Smooth muscle cell (in vitro differentiated cells): ENCODE measurements around the gene SRRM2. TPM values are rescaled to one million over a fixed set of nuclear protein-coding genes. Genes with fewer than 3 reads are reported as not detected.

ENCODE experiments used
- DNase-seq: peaks from one replicate; lab custom pipeline; 2025; ENCODE audit not compliant: unreplicated experiment; lab: John Stamatoyannopoulos, UW
- H2AFZ ChIP-seq: fragments of 200-600 bp; sonication (generic); 2 replicates; pipeline ENCODE4 v1.6.0; 2016; ENCODE audit warnings: antibody characterized with exemption, low read depth, mild to moderate bottlenecking
- H3F3A ChIP-seq: fragments of 200-600 bp; sonication (generic); 2 replicates; pipeline ENCODE4 v1.6.0; 2017; ENCODE audit warnings: antibody characterized with exemption, low read depth
- H3K27ac ChIP-seq: fragments of 200-600 bp; sonication (generic); 2 replicates; pipeline ENCODE4 v1.5.1; 2016; ENCODE audit warnings: low read depth, mild to moderate bottlenecking
- H3K27me3 ChIP-seq: fragments of 200-600 bp; sonication (generic); 2 replicates; pipeline ENCODE4 v1.6.1; 2016; ENCODE audit warnings: low read depth, mild to moderate bottlenecking
- H3K36me3 ChIP-seq: fragments of 200-600 bp; sonication (generic); 2 replicates; pipeline ENCODE4 v1.5.1; 2016; ENCODE audit warnings: low read depth
- H3K4me1 ChIP-seq: fragments of 200-600 bp; sonication (generic); 2 replicates; pipeline ENCODE4 v1.5.1; 2016; ENCODE audit warnings: low read depth
- H3K4me2 ChIP-seq: fragments of 200-600 bp; sonication (generic); 2 replicates; pipeline ENCODE4 v1.6.0; 2016; ENCODE audit warnings: mild to moderate bottlenecking
- H3K4me3 ChIP-seq: fragments of 200-600 bp; sonication (generic); 2 replicates; pipeline ENCODE4 v1.5.1; 2016; ENCODE audit warnings: mild to moderate bottlenecking
- H3K79me2 ChIP-seq: fragments of 200-600 bp; sonication (generic); 2 replicates; pipeline ENCODE4 v1.6.0; 2016; ENCODE audit warnings: low read depth, mild to moderate bottlenecking
- H3K9ac ChIP-seq: fragments of 200-600 bp; sonication (generic); 2 replicates; pipeline ENCODE4 v1.6.0; 2016; ENCODE audit warnings: low read depth
- H3K9me3 ChIP-seq: fragments of 200-600 bp; sonication (generic); replicated peaks from 2 replicates; pipeline ENCODE4 v1.5.1; 2016; ENCODE audit warnings: low read depth
- H4K20me1 ChIP-seq: fragments of 200-600 bp; sonication (generic); 2 replicates; pipeline ENCODE4 v1.6.0; 2016; ENCODE audit warnings: low read depth
- WGBS: methylation state at CpG from one replicate; pipeline ENCODE4 v1.1.7; 2016; ENCODE audit warnings: low lambda C conversion rate; 5-methylcytosine and 5-hydroxymethylcytosine counted together
- polyA plus RNA-seq: library from polyadenylated mRNA; unstranded; fragments of >200 nt; fragmentation: Nextera tagmentation; extraction: Ambion mirVana; gene quantifications from 2 replicates; pipeline ENCODE4 v1.2.1, GENCODE V29; 2016
- total RNA-seq: library from RNA; depleted of rRNA; stranded (reverse); fragments of >200 nt; gene quantifications from 2 replicates; pipeline ENCODE4 v1.2.3, GENCODE V29; 2014
- TF ChIP-seq, protein P1 (sequence below): fragments of 200-600 bp; sonication (generic); IDR thresholded peaks from 2 replicates; pipeline ENCODE4 v1.5.1; 2017; ENCODE audit warnings: borderline replicate concordance, mild to moderate bottlenecking, antibody characterized with exemption; ENCODE audit not compliant: insufficient read depth, poor library complexity, severe bottlenecking

The SRRM2 gene
- total and polyA plus RNA-seq, 2 experiments from 2014 or later: 125 to 280 TPM

DNA sequence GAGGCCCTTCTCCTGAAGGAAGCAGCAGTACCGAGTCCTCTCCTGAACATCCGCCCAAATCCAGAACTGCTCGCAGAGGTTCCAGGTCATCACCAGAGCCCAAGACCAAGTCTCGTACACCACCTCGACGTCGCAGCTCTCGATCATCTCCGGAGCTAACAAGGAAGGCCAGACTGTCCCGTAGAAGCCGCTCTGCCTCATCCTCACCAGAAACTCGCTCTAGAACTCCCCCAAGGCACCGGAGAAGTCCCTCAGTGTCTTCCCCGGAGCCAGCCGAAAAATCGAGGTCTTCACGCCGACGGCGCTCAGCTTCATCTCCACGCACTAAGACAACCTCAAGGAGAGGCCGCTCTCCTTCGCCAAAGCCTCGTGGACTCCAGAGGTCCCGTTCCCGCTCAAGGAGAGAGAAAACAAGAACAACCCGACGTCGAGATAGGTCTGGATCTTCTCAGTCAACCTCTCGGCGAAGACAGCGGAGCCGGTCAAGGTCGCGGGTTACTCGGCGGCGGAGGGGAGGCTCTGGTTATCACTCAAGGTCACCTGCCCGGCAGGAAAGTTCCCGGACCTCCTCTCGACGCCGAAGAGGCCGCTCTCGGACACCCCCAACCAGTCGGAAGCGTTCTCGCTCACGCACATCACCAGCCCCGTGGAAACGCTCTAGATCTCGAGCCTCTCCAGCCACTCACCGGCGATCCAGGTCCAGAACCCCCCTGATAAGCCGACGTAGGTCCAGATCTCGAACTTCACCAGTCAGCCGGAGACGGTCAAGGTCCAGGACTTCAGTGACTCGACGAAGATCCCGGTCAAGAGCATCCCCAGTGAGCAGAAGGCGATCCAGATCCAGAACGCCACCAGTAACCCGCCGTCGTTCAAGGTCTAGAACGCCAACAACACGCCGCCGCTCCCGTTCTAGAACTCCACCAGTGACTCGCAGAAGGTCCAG, 13.3 kb downstream of the SRRM2 start:
- Histone ChIP-seq H3K9ac (no peak overlapping the region), H3K27me3 (no peaks in the 10 kb centered on the region), H3K36me3 (peaks cover 40% of the 10 kb centered on the region)

GRCh38 chr16:2766430-2767139, 14.1 kb downstream of the SRRM2 start:
- no peak overlapping the region for H3K27ac ChIP-seq
- no peak for DNase-seq
- H3K4me2 ChIP-seq: no peak overlapping the region
- WGBS: 97% methylated on average over 44 of the region's 44 CpGs
- TF ChIP-seq, protein P1, sequence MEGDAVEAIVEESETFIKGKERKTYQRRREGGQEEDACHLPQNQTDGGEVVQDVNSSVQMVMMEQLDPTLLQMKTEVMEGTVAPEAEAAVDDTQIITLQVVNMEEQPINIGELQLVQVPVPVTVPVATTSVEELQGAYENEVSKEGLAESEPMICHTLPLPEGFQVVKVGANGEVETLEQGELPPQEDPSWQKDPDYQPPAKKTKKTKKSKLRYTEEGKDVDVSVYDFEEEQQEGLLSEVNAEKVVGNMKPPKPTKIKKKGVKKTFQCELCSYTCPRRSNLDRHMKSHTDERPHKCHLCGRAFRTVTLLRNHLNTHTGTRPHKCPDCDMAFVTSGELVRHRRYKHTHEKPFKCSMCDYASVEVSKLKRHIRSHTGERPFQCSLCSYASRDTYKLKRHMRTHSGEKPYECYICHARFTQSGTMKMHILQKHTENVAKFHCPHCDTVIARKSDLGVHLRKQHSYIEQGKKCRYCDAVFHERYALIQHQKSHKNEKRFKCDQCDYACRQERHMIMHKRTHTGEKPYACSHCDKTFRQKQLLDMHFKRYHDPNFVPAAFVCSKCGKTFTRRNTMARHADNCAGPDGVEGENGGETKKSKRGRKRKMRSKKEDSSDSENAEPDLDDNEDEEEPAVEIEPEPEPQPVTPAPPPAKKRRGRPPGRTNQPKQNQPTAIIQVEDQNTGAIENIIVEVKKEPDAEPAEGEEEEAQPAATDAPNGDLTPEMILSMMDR: no peak
- H3K36me3 ChIP-seq: peaks cover 31% of the 10 kb centered on the region
- no peak overlapping the region for H2AFZ ChIP-seq
- no peaks in the 10 kb centered on the region for H3K27me3 ChIP-seq
- H3K4me3 ChIP-seq: no peak overlapping the region
- H4K20me1 ChIP-seq: peaks cover 100% of the 10 kb centered on the region
- peaks cover 71% of the 10 kb centered on the region for H3K79me2 ChIP-seq
- H3F3A ChIP-seq: peaks cover 29% of the 10 kb centered on the region
- no peak overlapping the region for H3K9ac ChIP-seq
- no peaks in the 10 kb centered on the region for H3K9me3 ChIP-seq
- H3K4me1 ChIP-seq: no peaks in the 10 kb centered on the region

More for the DNA sequence above, 13.3 kb downstream of the SRRM2 start:
- H3K79me2 ChIP-seq: peaks cover 79% of the 10 kb centered on the region
- H3K4me2 ChIP-seq: no peak overlapping the region
- peaks cover 21% of the 10 kb centered on the region for H3F3A ChIP-seq
- TF ChIP-seq, protein P1: no peak
- H3K4me3 ChIP-seq: no peak overlapping the region
- peaks cover 100% of the 10 kb centered on the region for H4K20me1 ChIP-seq
- WGBS: 98% methylated on average over 73 of the region's 73 CpGs
- H2AFZ ChIP-seq: no peak overlapping the region
- DNase-seq: no peak
- no peak overlapping the region for H3K27ac ChIP-seq
- H3K4me1 ChIP-seq: no peaks in the 10 kb centered on the region
- no peaks in the 10 kb centered on the region for H3K9me3 ChIP-seq

DNA sequence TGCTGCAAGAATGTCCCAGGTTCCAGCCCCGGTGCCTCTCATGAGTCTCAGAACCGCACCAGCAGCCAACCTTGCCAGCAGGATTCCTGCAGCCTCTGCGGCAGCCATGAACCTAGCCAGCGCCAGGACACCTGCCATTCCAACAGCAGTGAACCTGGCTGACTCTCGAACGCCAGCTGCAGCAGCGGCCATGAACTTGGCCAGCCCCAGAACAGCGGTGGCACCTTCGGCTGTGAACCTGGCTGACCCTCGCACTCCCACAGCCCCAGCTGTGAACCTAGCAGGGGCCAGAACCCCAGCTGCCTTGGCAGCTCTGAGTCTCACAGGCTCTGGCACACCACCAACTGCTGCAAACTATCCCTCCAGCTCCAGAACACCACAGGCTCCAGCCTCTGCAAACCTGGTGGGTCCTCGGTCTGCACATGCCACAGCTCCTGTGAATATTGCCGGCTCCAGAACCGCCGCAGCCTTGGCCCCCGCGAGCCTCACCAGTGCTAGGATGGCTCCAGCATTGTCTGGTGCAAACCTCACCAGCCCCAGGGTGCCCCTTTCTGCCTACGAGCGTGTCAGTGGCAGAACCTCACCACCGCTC, 14.8 kb downstream of the SRRM2 start:
- WGBS: 98% methylated on average over 19 of the region's 19 CpGs

More for the DNA sequence above, 14.8 kb downstream of the SRRM2 start:
- Histone ChIP-seq H3F3A (peaks cover 34% of the 10 kb centered on the region), H4K20me1 (peaks cover 100% of the 10 kb centered on the region), H3K4me2 (no peak overlapping the region), H3K27ac (no peak overlapping the region), H3K4me1 (no peaks in the 10 kb centered on the region), H2AFZ (no peak overlapping the region), H3K27me3 (no peaks in the 10 kb centered on the region), H3K9me3 (no peaks in the 10 kb centered on the region), H3K79me2 (peaks cover 65% of the 10 kb centered on the region), H3K36me3 (peaks cover 27% of the 10 kb centered on the region), H3K4me3 (no peak overlapping the region), H3K9ac (no peak overlapping the region)
- TF ChIP-seq, protein P1: no peak
- no peak for DNase-seq
